PC-9 (cell line): ENCODE data around the gene JPH2. TPM values are rescaled to one million over a fixed set of nuclear protein-coding genes. Genes with fewer than 3 reads are reported as not detected.

Experiments
- BruUV-seq: library from RNA; stranded (reverse); fragments of 400-500 nt; replicated peaks from 2 replicates; lab custom pipeline; 2021; lab: Mats Ljungman, UMichigan
- CTCF ChIA-PET: fragments of 300-600 bp; sonication (Branson Sonifier 250); formaldehyde crosslinking; loops from one replicate; lab custom pipeline; 2022; ENCODE audit warnings: antibody characterized with exemption; lab: Charles Lee
- POLR2A ChIA-PET: fragments of 300-600 bp; sonication (Branson Sonifier 250); formaldehyde crosslinking; loops from one replicate; lab custom pipeline; 2022; ENCODE audit warnings: antibody characterized with exemption; ENCODE audit not compliant: unreplicated experiment; lab: Charles Lee
- DNase-seq, 2 experiments: peaks; one replicate each; pipeline versions ENCODE4 v3.0.0 to v3.0.0-alpha.2; 2015 to 2022; ENCODE audit warnings: mixed read lengths in 1 of 2
- H2AFZ ChIP-seq: fragments of 200-600 bp; sonication (generic); 2 replicates; pipeline ENCODE4 v1.8.1; 2017; ENCODE audit warnings: antibody characterized with exemption
- H3F3A ChIP-seq: fragments of 200-600 bp; sonication (generic); 2 replicates; pipeline ENCODE4 v1.8.1; 2017; ENCODE audit warnings: antibody characterized with exemption, mild to moderate bottlenecking, low read depth; ENCODE audit not compliant: insufficient read depth
- H3K27ac ChIP-seq: fragments of 200-600 bp; sonication (generic); 2 replicates; pipeline ENCODE4 v1.6.1; 2016; ENCODE audit warnings: mixed run types
- H3K27me3 ChIP-seq: fragments of 200-600 bp; sonication (generic); 2 replicates; pipeline ENCODE4 v1.6.1; 2016; ENCODE audit warnings: low read depth, mixed run types; ENCODE audit not compliant: insufficient read depth
- H3K36me3 ChIP-seq: fragments of 200-600 bp; sonication (generic); 2 replicates; pipeline ENCODE4 v1.6.1; 2016; ENCODE audit warnings: low read depth, mixed run types
- H3K4me1 ChIP-seq: fragments of 200-600 bp; sonication (generic); replicated peaks from 2 replicates; pipeline ENCODE4 v1.6.1; 2016; ENCODE audit warnings: mixed run types; ENCODE audit not compliant: insufficient read depth
- H3K4me2 ChIP-seq: fragments of 200-600 bp; sonication (generic); 2 replicates; pipeline ENCODE4 v1.6.1; 2017; ENCODE audit warnings: mixed run types
- H3K4me3 ChIP-seq: fragments of 200-600 bp; sonication (generic); 2 replicates; pipeline ENCODE4 v1.6.1; 2016; ENCODE audit warnings: mixed run types
- H3K79me2 ChIP-seq: fragments of 200-600 bp; sonication (generic); 2 replicates; pipeline ENCODE4 v1.6.1; 2017; ENCODE audit warnings: low read depth, mixed run types
- H3K9me2 ChIP-seq: fragments of 200-600 bp; sonication (generic); 2 replicates; pipeline ENCODE4 v1.8.1; 2017; ENCODE audit warnings: mild to moderate bottlenecking; ENCODE audit not compliant: insufficient read depth
- H3K9me3 ChIP-seq: fragments of 200-600 bp; sonication (generic); 2 replicates; pipeline ENCODE4 v1.8.1; 2016; ENCODE audit warnings: low read depth; ENCODE audit not compliant: insufficient read depth
- H4K20me1 ChIP-seq: fragments of 200-600 bp; sonication (generic); 2 replicates; pipeline ENCODE4 v1.8.1; 2017; ENCODE audit not compliant: insufficient read depth
- EZH2 ChIP-seq: fragments of 200-600 bp; sonication (generic); IDR thresholded peaks from 2 replicates; pipeline ENCODE4 v1.8.0; 2017; ENCODE audit warnings: antibody characterized with exemption, low read depth
- intact Hi-C: fragments of 100-400 bp; cut with micrococcal nuclease; formaldehyde crosslinking; loops from one replicate; pipeline ENCODE4 v1.10.0; 2022; ENCODE audit not compliant: unreplicated experiment
- total RNA-seq: library from RNA; stranded (reverse); gene quantifications from 2 replicates; pipeline ENCODE4 v1.2.3, GENCODE V29; 2021
- TF ChIP-seq, protein P1 (sequence below): fragments of 200-600 bp; sonication (generic); conservative IDR thresholded peaks from 2 replicates; pipeline ENCODE4 v1.6.1; 2017; ENCODE audit warnings: mixed run types, antibody characterized with exemption, mild to moderate bottlenecking, moderate library complexity

JPH2 gene
- total RNA-seq, 1 experiment from 2014 or later = 41.1 TPM

DNA sequence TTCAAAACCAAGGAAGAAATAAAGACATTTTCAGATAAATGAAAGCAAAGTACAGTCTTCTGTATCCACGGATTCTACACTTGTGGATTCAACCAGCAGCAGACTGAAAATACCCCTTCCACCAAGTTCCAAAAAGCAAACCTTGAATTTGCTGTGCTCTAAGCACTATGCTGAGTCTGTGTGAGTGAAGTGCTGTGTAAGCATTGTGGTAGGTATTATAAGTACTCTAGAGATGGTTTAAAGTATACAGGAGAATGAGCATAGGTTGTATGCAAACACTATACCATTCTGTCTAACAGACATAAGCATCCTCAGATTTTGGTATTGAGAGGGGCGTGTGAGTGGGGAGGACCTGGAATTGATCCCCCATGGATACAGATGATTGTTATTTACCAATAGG is 14.0 kb upstream of the JPH2 start:
- TF ChIP-seq, protein P1, sequence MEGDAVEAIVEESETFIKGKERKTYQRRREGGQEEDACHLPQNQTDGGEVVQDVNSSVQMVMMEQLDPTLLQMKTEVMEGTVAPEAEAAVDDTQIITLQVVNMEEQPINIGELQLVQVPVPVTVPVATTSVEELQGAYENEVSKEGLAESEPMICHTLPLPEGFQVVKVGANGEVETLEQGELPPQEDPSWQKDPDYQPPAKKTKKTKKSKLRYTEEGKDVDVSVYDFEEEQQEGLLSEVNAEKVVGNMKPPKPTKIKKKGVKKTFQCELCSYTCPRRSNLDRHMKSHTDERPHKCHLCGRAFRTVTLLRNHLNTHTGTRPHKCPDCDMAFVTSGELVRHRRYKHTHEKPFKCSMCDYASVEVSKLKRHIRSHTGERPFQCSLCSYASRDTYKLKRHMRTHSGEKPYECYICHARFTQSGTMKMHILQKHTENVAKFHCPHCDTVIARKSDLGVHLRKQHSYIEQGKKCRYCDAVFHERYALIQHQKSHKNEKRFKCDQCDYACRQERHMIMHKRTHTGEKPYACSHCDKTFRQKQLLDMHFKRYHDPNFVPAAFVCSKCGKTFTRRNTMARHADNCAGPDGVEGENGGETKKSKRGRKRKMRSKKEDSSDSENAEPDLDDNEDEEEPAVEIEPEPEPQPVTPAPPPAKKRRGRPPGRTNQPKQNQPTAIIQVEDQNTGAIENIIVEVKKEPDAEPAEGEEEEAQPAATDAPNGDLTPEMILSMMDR = no peak
- no peak for TF ChIP-seq EZH2
- intact Hi-C loops = no loop called here

DNA sequence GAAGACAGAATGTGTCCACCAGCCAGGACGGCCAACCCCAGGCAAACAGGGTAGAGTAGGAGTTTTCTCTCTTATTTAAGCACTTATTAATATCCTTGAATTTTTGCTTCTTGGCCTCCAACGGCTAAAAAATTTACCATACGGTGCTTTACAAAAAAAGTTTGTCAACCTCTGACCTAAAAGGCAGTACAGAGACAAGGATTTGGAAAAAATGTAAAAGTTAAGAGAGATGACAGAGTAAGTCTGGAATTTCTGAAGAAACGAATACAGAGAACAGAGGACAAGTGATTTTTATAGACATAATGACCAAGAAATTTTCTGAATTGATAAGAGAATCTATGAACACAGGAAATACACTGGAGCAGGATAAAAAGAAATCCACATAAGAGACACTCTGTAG is 13.4 kb upstream of the JPH2 start:
- peaks cover 47% of the 10 kb centered on the region for H3K4me1 ChIP-seq
- no peak overlapping the region for H3K27ac ChIP-seq
- CTCF ChIA-PET = no interaction called here
- H3K27me3 ChIP-seq = no peaks in the 10 kb centered on the region
- no peak overlapping the region for H2AFZ ChIP-seq
- H3K9me3 ChIP-seq = no peaks in the 10 kb centered on the region
- H3K4me2 ChIP-seq = no peak overlapping the region
- no peak for DNase-seq
- H3F3A ChIP-seq = peaks cover 52% of the 10 kb centered on the region
- H3K36me3 ChIP-seq = peaks cover 84% of the 10 kb centered on the region
- peaks cover 64% of the 10 kb centered on the region for H3K79me2 ChIP-seq
- no peak overlapping the region for H3K4me3 ChIP-seq
- POLR2A ChIA-PET = no interaction called here
- no peaks in the 10 kb centered on the region for H3K9me2 ChIP-seq
- H4K20me1 ChIP-seq = peaks cover 11% of the 10 kb centered on the region; the same call in 1 of the 2 replicates
- intact Hi-C loops = no loop called here
- no peak for TF ChIP-seq EZH2
- TF ChIP-seq, protein P1 = no peak
- no TSS peak for BruUV-seq

More for the DNA sequence above, 14.0 kb upstream of the JPH2 start:
- BruUV-seq = no TSS peak
- no peaks in the 10 kb centered on the region for H3K9me3 ChIP-seq
- no peak overlapping the region for H2AFZ ChIP-seq
- H3K36me3 ChIP-seq = peaks cover 85% of the 10 kb centered on the region
- H3K9me2 ChIP-seq = no peaks in the 10 kb centered on the region
- peaks cover 52% of the 10 kb centered on the region for H3F3A ChIP-seq
- no peak overlapping the region for H3K4me2 ChIP-seq
- no peak for DNase-seq
- POLR2A ChIA-PET = no interaction called here
- no peaks in the 10 kb centered on the region for H3K27me3 ChIP-seq
- CTCF ChIA-PET = no interaction called here
- H3K79me2 ChIP-seq = peaks cover 70% of the 10 kb centered on the region
- H4K20me1 ChIP-seq = peaks cover 6% of the 10 kb centered on the region; the same call in 1 of the 2 replicates
- H3K27ac ChIP-seq = no peak overlapping the region
- no peak overlapping the region for H3K4me3 ChIP-seq
- H3K4me1 ChIP-seq = peaks cover 52% of the 10 kb centered on the region

DNA sequence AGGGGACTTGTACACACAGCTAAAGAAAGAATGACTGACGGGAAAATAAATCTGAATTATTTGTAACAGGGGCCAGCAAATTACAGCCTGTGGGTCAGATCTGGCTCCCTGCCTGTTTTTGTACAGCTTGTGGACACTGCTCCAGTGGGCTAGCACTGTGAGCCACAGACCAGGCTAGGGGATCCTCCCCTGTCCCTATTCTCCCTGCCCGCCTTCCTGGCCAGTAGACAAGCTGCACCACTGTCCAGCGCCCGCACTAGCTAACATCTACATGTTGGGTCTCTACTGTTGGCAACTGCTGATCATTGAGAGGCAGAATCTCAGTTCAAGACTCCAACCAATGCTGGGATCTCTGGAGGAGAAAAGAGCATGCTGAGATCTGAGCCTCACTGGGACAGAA is 12.9 kb upstream of the JPH2 start:
- Histone ChIP-seq H3K4me3 (no peak overlapping the region), H3K9me3 (no peaks in the 10 kb centered on the region), H3F3A (peaks cover 52% of the 10 kb centered on the region), H3K4me1 (peaks cover 42% of the 10 kb centered on the region), H3K9me2 (no peaks in the 10 kb centered on the region), H4K20me1 (peaks cover 11% of the 10 kb centered on the region; the same call in 1 of the 2 replicates), H3K27ac (no peak overlapping the region), H2AFZ (no peak overlapping the region), H3K36me3 (peaks cover 79% of the 10 kb centered on the region), H3K27me3 (no peaks in the 10 kb centered on the region), H3K79me2 (peaks cover 59% of the 10 kb centered on the region), H3K4me2 (no peak overlapping the region)
- no TSS peak for BruUV-seq
- DNase-seq = no peak
- intact Hi-C loops = loop anchor here (10.0 kb wide), 1 partner anchor 665 kb away; no protein-coding TSS in a partner anchor
- ChIA-PET POLR2A (no interaction called here), CTCF (no interaction called here)
- TF ChIP-seq EZH2 = no peak
- TF ChIP-seq, protein P1 = no peak
